Heart left ventricle (tissue), 13 donors: ENCODE measurements around the gene GIMAP5.

Experiments used
- CTCF ChIP-seq, 12 donors: fragments of 200-600 bp; sonication (generic) in 4 of 12; IDR thresholded peaks; one replicate each; pipeline versions ENCODE4 v1.5.0 to v1.8.0; 2018 to 2022; ENCODE audit warnings: antibody characterized with exemption in 12 of 12, mild to moderate bottlenecking in 5 of 12
- POLR2A ChIP-seq, 2 donors: fragments of 450-650 bp; IDR thresholded peaks; one replicate each; pipeline ENCODE4 v1.6.1; 2017; ENCODE audit warnings: antibody characterized with exemption in 2 of 2, mild to moderate bottlenecking in 2 of 2, moderate library complexity in 2 of 2
- donor health status: ischemic (EF 13 %, LVEDD 7.1; RV severe dilation, severe dysfunction).
- donor health status: DM: no; HTN: yes; CAD: no.
- donor health status: DM: no; HTN: no; CAD: no.
- donor health status: ischemic (EF 25% LVEDD 6.9; RV normal size, moderate dysfunction).
- donor health status: ischemic (EF 25% LVEDD 5.7; RV mildly dilated, moderate dysfunction).
- donor health status: ischemic (EF 35%, LVEDD 5.7; RV mildly dilated, moderate dysfunction).
- donor health status: nonischemic (EF 11% LVEDD 7.7; RV severe dilation, severe dysfunction).
- donor health status: DM: yes; HTN: yes; CAD: no.
- donor health status: PGD.
- donor health status: ischemic (EF 29% LVEDD 5.4; RV normal size, mild dysfunction).
- donor health status: nonischemic (EF 23%, LVEDD 6.1; RV moderate dilation, normal function).

GRCh38 chr7:150784954-150785353, 47.7 kb downstream of the GIMAP5 start:
- no peak for TF ChIP-seq CTCF (IDR thresholded peaks at IDR 0.05)
- TF ChIP-seq POLR2A (IDR thresholded peaks at IDR 0.05): no peak
